Mesothelial cell of epicardium (in vitro differentiated cells): ENCODE measurements around the gene PLSCR5. TPM values are rescaled to one million over a fixed set of nuclear protein-coding genes. Genes with fewer than 3 reads are reported as not detected.

Experiments
- DNase-seq, 2 experiments: peaks; one replicate each; pipeline ENCODE4 v3.0.0; 2021; ENCODE audit warnings: low spot score in 2 of 2; ENCODE audit not compliant: unreplicated experiment in 2 of 2
- H3K27ac Mint-ChIP-seq: 2 replicates; pipeline ENCODE4 v1.8.0; 2021; ENCODE audit warnings: mixed read lengths
- H3K27me3 Mint-ChIP-seq: 2 replicates; pipeline ENCODE4 v1.8.0; 2021; ENCODE audit warnings: low read depth, mixed read lengths
- H3K36me3 Mint-ChIP-seq: 2 replicates; pipeline ENCODE4 v1.8.0; 2021; ENCODE audit warnings: mixed read lengths
- H3K4me1 Mint-ChIP-seq: 2 replicates; pipeline ENCODE4 v1.8.0; 2021; ENCODE audit warnings: mixed read lengths
- H3K4me3 Mint-ChIP-seq: 2 replicates; pipeline ENCODE4 v1.8.0; 2021; ENCODE audit warnings: mild to moderate bottlenecking, moderate library complexity, mixed read lengths
- H3K9me3 Mint-ChIP-seq: 2 replicates; pipeline ENCODE4 v1.8.0; 2021; ENCODE audit warnings: mixed read lengths
- total RNA-seq: library from RNA; stranded (reverse); gene quantifications from 3 replicates; pipeline ENCODE4 v1.2.1, GENCODE V29; 2021
- TF ChIP-seq, protein P1 (sequence below): fragments of 200-600 bp; sonication (generic); IDR thresholded peaks from one replicate; pipeline ENCODE4 v1.5.0; 2021; ENCODE audit warnings: antibody characterized with exemption; ENCODE audit not compliant: unreplicated experiment

Gene PLSCR5
- total RNA-seq, 1 donor from 2014 or later = not detected

DNA sequence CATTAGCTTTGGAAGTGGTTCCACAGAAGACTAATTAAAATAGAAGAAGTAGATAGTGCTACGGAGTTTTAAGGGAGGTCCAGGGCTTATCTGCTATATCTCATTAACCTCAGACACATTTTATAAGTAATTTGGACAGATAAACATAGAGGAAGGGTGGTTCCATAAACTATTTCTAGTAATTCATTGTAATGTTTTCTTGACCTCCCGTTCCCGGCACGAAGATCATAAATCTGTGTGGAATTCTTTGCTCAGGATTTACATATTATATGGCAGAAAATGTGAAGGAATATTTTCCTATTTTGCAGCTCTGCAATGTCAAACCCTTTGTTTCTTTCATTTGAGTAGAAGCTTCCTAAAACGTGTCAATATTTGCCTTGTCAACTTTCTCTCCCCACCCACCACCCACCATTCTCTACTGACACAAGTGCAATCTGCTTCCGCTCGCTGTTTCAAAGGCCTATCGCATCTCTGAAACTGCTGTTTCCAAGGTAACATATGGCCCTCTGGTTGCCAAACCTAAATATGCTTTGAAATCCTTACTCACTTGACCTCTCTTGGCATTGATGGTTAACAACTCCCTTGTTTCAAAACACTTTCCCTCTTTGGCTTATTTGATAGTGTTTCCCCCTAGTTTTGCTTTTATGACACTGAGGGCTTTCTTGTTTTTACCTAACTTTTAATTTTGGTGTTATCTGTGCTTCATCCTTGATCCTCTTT is 21.4 kb upstream of the PLSCR5 start:
- no peaks in the 10 kb centered on the region for H3K9me3 Mint-ChIP-seq
- peaks cover 11% of the 10 kb centered on the region for H3K4me1 Mint-ChIP-seq
- H3K36me3 Mint-ChIP-seq = no peaks in the 10 kb centered on the region
- no peak overlapping the region for H3K4me3 Mint-ChIP-seq
- no peak for DNase-seq
- no peaks in the 10 kb centered on the region for H3K27me3 Mint-ChIP-seq
- TF ChIP-seq, protein P1, sequence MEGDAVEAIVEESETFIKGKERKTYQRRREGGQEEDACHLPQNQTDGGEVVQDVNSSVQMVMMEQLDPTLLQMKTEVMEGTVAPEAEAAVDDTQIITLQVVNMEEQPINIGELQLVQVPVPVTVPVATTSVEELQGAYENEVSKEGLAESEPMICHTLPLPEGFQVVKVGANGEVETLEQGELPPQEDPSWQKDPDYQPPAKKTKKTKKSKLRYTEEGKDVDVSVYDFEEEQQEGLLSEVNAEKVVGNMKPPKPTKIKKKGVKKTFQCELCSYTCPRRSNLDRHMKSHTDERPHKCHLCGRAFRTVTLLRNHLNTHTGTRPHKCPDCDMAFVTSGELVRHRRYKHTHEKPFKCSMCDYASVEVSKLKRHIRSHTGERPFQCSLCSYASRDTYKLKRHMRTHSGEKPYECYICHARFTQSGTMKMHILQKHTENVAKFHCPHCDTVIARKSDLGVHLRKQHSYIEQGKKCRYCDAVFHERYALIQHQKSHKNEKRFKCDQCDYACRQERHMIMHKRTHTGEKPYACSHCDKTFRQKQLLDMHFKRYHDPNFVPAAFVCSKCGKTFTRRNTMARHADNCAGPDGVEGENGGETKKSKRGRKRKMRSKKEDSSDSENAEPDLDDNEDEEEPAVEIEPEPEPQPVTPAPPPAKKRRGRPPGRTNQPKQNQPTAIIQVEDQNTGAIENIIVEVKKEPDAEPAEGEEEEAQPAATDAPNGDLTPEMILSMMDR = no peak
- peak overlapping the region; percentile 56 for H3K27ac Mint-ChIP-seq

DNA sequence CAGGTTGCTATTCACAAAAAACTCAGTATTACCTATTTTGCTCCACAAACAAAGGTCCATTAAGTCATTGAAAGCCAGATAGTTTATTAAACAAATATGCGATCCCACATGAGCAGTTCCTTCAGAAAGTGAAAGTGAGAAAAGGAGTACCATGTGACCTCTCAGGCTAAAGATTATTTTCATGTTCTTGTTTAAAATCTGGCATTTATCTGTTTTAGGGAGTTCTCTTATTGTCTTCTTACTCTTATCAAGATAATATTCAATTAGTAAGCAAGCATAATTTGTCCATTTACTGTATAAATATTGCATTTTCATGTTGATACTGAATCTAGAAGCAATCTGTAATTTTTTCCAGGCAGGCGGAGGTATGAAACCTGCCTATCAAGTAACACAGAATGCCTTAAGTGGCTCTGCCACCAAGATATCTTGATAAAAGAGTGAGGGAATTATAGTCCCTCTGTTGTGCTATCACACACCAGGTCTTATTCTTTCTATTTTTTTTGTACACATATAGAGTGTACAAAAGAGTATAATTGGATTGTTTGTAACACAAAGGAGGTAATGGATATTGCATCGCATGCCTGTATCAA is 20.1 kb upstream of the PLSCR5 start:
- TF ChIP-seq, protein P1 = no peak
- DNase-seq = no peak
- H3K36me3 Mint-ChIP-seq = no peaks in the 10 kb centered on the region

DNA sequence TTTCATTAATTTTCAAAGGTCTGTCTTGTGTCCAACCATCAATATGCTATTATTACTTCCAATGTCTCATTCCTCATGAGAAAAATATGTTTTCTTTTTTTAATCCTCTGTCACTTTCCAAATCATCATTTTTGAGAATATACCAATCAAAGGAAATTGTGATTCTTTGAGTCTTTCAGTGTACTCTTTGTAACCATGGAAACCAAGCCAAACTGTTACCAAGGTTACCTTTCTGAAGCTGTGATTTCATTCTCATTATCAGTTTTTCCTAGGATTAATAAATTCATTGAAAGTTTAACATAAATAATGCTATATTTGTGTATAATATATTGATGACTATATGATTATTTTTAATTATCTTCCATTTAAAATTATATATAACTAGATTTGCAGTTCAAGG is 16.6 kb upstream of the PLSCR5 start:
- TF ChIP-seq, protein P1 = no peak
- no peak for DNase-seq
- H3K4me1 Mint-ChIP-seq = peaks cover 8% of the 10 kb centered on the region
- no peak overlapping the region for H3K4me3 Mint-ChIP-seq
- no peaks in the 10 kb centered on the region for H3K36me3 Mint-ChIP-seq
- H3K27me3 Mint-ChIP-seq = no peaks in the 10 kb centered on the region
- H3K9me3 Mint-ChIP-seq = no peaks in the 10 kb centered on the region
- no peak overlapping the region for H3K27ac Mint-ChIP-seq

More for the DNA sequence above, 20.1 kb upstream of the PLSCR5 start:
- Mint-ChIP-seq H3K4me3 (no peak overlapping the region), H3K27me3 (no peaks in the 10 kb centered on the region), H3K27ac (no peak overlapping the region), H3K9me3 (no peaks in the 10 kb centered on the region), H3K4me1 (peaks cover 11% of the 10 kb centered on the region)

GRCh38 chr3:146612015-146612414 is 6.9 kb upstream of the PLSCR5 start:
- H3K27ac Mint-ChIP-seq = no peak overlapping the region
- H3K4me3 Mint-ChIP-seq = no peak overlapping the region
- no peaks in the 10 kb centered on the region for H3K27me3 Mint-ChIP-seq
- H3K36me3 Mint-ChIP-seq = no peaks in the 10 kb centered on the region
- TF ChIP-seq, protein P1 = no peak
- peaks cover 6% of the 10 kb centered on the region for H3K9me3 Mint-ChIP-seq
- H3K4me1 Mint-ChIP-seq = no peaks in the 10 kb centered on the region
- no peak for DNase-seq

DNA sequence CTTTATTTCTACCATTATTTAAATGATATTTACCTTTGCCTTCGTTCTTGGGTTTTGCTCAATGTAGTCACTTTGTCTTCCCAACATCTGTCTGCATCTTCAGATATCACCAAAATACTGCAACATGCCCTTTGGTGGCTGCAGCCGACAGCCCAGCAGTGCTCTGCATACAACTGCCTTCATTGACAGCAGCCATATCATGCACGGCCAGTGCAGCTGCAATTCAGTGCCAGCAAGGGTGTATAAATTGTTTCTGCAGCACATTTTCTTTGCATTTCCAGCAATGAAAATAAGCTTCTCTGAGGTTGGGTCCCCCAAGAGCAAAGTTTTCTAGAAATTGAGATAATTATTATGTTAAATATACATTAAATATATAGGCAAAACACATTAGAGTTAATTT is 6.0 kb upstream of the PLSCR5 start:
- Mint-ChIP-seq H3K27ac (no peak overlapping the region), H3K36me3 (no peaks in the 10 kb centered on the region), H3K27me3 (no peaks in the 10 kb centered on the region), H3K4me3 (no peak overlapping the region), H3K4me1 (no peaks in the 10 kb centered on the region), H3K9me3 (peaks cover 6% of the 10 kb centered on the region)
- TF ChIP-seq, protein P1 = no peak
- DNase-seq = no peak
